HG03571 (cell line): ENCODE data around the gene HSPB7.
"Not testable (repeated sequence)": the region's sequence is repeated elsewhere in the genome, so short reads cannot be mapped to it uniquely, and the experiment has no call there.

Experiments used
- ATAC-seq: cut with Tn5 transposase; IDR thresholded peaks from one replicate; pipeline ENCODE4 v1.9.1; 2021; ENCODE audit not compliant: unreplicated experiment

The HSPB7 gene

GRCh38 chr1:16051039-16051438, 33.2 kb upstream of the HSPB7 start:
- ATAC-seq: no peak

- no peak for ATAC-seq
Observed at GRCh38 chr1:16050328-16050727, 32.5 kb upstream of the HSPB7 start.

GRCh38 chr1:16048573-16049189, 30.8 kb upstream of the HSPB7 start:
- no peak for ATAC-seq

GRCh38 chr1:16047791-16048475, 30.1 kb upstream of the HSPB7 start:
- ATAC-seq: no peak

GRCh38 chr1:16046842-16047241, 29.0 kb upstream of the HSPB7 start:
- ATAC-seq: no peak

GRCh38 chr1:16043950-16044349, 26.1 kb upstream of the HSPB7 start:
- ATAC-seq: no peak

GRCh38 chr1:16043521-16043920, 25.7 kb upstream of the HSPB7 start, which contains the start of gene CLCNKB:
Gene CLCNKB, plus strand, starts transcription at chr1:16043782. Its CDS starts 711 bp downstream, at chr1:16044493.
- ATAC-seq: no peak

GRCh38 chr1:16042654-16043053, 24.8 kb upstream of the HSPB7 start:
- not testable (repeated sequence) for ATAC-seq

- ATAC-seq: no peak
Observed at GRCh38 chr1:16042096-16042495, 24.3 kb upstream of the HSPB7 start.

- no peak for ATAC-seq
Observed at GRCh38 chr1:16041200-16041599, 23.4 kb upstream of the HSPB7 start.

- not testable (repeated sequence) for ATAC-seq
Observed at GRCh38 chr1:16039871-16040270, 22.0 kb upstream of the HSPB7 start.

GRCh38 chr1:16038620-16038912, 20.7 kb upstream of the HSPB7 start:
- no peak for ATAC-seq

GRCh38 chr1:16036461-16036860, 18.6 kb upstream of the HSPB7 start:
- ATAC-seq: not testable (repeated sequence)

- ATAC-seq: not testable (repeated sequence)
Observed at GRCh38 chr1:16033103-16033632, 15.3 kb upstream of the HSPB7 start.

GRCh38 chr1:16032388-16033102, 14.7 kb upstream of the HSPB7 start:
- ATAC-seq: no peak

- no peak for ATAC-seq
Observed at GRCh38 chr1:16031551-16031950, 13.7 kb upstream of the HSPB7 start.

GRCh38 chr1:16029288-16029687, 11.4 kb upstream of the HSPB7 start:
- ATAC-seq: no peak

- ATAC-seq: not testable (repeated sequence)
Observed at GRCh38 chr1:16029003-16029268, 11.1 kb upstream of the HSPB7 start.

- no peak for ATAC-seq
Observed at GRCh38 chr1:16028237-16029002, 10.6 kb upstream of the HSPB7 start.

- no peak for ATAC-seq
Observed at GRCh38 chr1:16026723-16027484, 9.1 kb upstream of the HSPB7 start.

- ATAC-seq: not testable (repeated sequence)
Observed at GRCh38 chr1:16026302-16026701, 8.5 kb upstream of the HSPB7 start.
